ENCODE data around the gene BRAT1.

DNA sequence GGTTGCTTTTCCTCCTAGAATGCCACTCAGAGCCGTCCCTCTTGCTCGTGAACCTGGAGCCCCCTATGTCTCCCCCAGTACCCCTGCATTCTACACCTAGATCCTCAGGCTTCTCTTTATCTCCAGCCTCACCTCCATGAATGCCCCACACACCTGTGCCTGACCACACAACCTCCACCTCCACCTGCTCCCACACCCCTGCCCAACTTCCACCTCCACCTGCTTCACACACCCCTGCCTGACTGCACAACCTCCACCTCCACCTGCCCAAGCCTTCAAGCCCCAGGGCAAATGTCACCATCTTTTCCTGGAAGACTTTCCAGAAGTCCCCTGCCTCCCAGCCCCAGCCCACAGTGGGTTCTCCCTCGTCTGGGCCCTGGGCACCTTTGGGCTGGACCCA lies 42.6 kb downstream of the BRAT1 start:
- TF ChIP-seq CTCF (IDR thresholded peaks at IDR 0.05) (no peak), POLR2A (IDR thresholded peaks at IDR 0.05) (no peak), EP300 (IDR thresholded peaks at IDR 0.05) (no peak)
